GM12875 (cell line): ENCODE data around the gene TDRD9.

Experiments used
- H3K4me3 ChIP-seq: one replicate; pipeline ENCODE4 v1.5.1; 2011; ENCODE audit warnings: low read depth, low read length, control low read depth
- CTCF ChIP-seq: IDR thresholded peaks from 2 replicates; pipeline ENCODE4 v1.5.1; 2011; ENCODE audit warnings: low read depth, mild to moderate bottlenecking, control low read depth, inconsistent platforms, low read length, moderate library complexity, borderline replicate concordance; ENCODE audit not compliant: insufficient read depth

The TDRD9 gene

GRCh38 chr14:104091061-104091926, 163.0 kb downstream of the TDRD9 start:
- TF ChIP-seq CTCF: no peak
- no peak overlapping the region for H3K4me3 ChIP-seq

GRCh38 chr14:104091927-104092771, 163.9 kb downstream of the TDRD9 start:
- no peak overlapping the region for H3K4me3 ChIP-seq
- TF ChIP-seq CTCF: no peak

DNA sequence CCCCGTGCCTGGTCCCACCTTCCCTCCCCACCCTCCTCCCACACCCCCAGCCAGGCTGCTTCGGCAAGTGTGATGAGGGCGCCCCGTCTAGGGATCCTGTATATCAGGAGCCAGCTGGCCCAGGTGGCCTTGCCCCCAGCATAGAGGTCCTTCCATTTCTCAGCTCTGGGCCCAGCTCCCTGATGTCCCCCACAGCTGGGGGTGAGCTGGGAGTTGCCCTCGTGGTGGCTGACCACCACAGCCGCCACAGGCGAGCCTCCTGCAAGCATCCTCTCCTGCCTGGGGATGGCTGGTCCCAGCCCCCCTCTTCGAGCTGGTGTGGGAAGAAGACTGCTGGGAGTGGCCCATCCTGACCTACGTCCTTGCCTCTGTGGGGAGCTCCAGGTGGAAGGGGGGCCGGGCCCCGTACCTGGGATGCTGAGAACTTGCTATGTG, 164.7 kb downstream of the TDRD9 start:
- no peak for TF ChIP-seq CTCF
- no peak overlapping the region for H3K4me3 ChIP-seq

DNA sequence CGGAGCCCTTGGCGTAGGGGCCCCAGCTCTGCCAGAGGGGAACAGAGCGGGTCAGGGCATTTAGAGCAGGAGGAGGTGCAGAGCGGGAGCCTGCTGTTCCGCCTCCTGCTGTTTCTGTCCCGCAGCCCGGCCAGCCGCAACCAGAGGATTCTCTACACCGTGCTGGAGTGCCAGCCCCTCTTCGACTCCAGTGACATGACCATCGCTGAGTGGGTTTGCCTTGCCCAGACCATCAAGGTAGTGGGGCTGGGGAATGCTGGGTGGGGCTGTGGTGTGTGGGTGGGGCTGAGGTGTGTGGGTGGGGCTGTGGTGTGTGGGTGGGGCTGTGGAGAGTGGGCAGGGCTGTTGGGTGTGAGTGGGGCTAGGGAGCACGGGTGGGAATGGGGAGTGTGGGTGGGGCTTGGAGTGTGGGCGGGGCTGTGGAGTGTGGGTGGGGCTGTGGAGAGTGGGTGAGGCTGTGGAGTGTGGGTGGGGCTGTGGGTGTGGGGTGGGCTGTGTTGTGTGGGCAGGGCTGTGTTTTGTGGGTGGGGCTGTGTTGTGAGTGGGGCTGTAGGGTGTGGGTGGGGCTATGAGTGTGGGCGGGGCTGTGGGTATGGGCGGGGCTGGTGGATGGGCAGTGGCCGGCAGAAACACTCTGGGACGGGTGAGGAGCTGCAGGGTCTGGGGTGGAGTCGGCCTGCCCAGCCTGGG, 165.3 kb downstream of the TDRD9 start:
- TF ChIP-seq CTCF: no peak
- H3K4me3 ChIP-seq: no peak overlapping the region

- no peak overlapping the region for H3K4me3 ChIP-seq
- no peak for TF ChIP-seq CTCF
Measured at GRCh38 chr14:104094056-104094708, 165.9 kb downstream of the TDRD9 start.

- TF ChIP-seq CTCF: peak; percentile 97
- H3K4me3 ChIP-seq: no peak overlapping the region
Measured at GRCh38 chr14:104094709-104095425, 166.6 kb downstream of the TDRD9 start.
